ENCODE results near the gene SEPTIN3. TPM values are rescaled to one million over a fixed set of nuclear protein-coding genes. Genes with fewer than 3 reads are reported as not detected.

SEPTIN3 gene
- total RNA-seq, 1 experiment from 2014 or later: 1.5 TPM

DNA sequence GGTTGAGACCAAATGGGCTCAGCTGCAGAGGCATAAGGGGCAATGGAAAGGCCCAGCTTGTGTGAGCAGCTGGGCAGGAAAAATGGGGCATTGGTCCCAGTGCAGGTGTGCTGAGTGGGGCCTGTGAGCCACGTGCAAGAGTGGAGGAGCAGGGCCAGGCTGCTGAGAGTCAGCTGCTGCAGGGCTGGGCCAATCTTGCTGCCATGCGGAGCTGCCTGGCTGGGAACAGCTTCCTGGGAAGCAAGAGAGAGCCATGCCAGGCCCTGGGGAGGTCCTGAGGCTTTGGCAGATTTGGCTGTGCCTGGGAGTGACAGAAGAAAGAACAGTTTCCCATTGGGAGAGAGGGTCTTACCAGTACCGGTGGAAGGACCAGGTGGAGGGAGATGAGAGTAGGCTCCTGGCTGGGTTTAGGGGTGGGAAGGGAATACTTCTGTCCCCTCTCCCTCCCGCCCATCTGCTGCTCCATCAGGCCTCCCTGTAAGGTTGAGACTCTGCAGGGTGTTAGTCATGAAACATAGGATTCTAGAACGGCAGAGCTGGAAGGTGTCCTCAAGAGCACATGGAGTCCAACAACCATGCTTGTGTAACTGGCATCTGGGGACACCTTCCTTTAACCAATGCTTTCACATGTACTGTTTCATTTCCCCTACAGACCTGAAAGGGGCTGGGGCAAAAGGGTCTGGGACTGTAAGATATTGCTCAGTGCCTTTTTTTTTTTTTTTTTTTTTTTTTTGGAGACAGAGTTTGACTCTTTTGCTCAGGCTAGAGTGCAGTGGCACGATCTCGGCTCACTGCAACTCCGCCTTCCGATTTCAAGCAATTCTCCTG is 10.4 kb downstream of the SEPTIN3 start:
- Histone ChIP-seq H3K27ac (no peak overlapping the region), H2AFZ (no peak overlapping the region), H3K36me3 (ENCODE audit: low read depth) (no peaks in the 10 kb centered on the region), H3K9me2 (ENCODE audit: insufficient read depth) (no peaks in the 10 kb centered on the region), H3K4me1 (replicated peaks; ENCODE audit: insufficient read depth) (peaks cover 13% of the 10 kb centered on the region), H3F3A (ENCODE audit: insufficient read depth, low read depth) (peaks cover 27% of the 10 kb centered on the region; the same call in 1 of the 2 replicates), H3K4me3 (no peak overlapping the region), H3K4me2 (no peak overlapping the region), H4K20me1 (ENCODE audit: insufficient read depth) (no peaks in the 10 kb centered on the region), H3K79me2 (ENCODE audit: low read depth) (no peaks in the 10 kb centered on the region), H3K27me3 (ENCODE audit: insufficient read depth, low read depth) (peaks cover 37% of the 10 kb centered on the region), H3K9me3 (ENCODE audit: insufficient read depth, low read depth) (no peaks in the 10 kb centered on the region)
- no peak for DNase-seq
- no peak for TF ChIP-seq EZH2 (IDR thresholded peaks at IDR 0.05; ENCODE audit: low read depth)
- TF ChIP-seq, protein P1, sequence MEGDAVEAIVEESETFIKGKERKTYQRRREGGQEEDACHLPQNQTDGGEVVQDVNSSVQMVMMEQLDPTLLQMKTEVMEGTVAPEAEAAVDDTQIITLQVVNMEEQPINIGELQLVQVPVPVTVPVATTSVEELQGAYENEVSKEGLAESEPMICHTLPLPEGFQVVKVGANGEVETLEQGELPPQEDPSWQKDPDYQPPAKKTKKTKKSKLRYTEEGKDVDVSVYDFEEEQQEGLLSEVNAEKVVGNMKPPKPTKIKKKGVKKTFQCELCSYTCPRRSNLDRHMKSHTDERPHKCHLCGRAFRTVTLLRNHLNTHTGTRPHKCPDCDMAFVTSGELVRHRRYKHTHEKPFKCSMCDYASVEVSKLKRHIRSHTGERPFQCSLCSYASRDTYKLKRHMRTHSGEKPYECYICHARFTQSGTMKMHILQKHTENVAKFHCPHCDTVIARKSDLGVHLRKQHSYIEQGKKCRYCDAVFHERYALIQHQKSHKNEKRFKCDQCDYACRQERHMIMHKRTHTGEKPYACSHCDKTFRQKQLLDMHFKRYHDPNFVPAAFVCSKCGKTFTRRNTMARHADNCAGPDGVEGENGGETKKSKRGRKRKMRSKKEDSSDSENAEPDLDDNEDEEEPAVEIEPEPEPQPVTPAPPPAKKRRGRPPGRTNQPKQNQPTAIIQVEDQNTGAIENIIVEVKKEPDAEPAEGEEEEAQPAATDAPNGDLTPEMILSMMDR (conservative IDR thresholded peaks at IDR 0.05): no peak
- BruUV-seq (replicated peaks): no TSS peak
- intact Hi-C loops (cut with micrococcal nuclease; ENCODE audit: unreplicated experiment): no loop called here
- CTCF ChIA-PET: no interaction called here
- POLR2A ChIA-PET (ENCODE audit: unreplicated experiment): no interaction called here

DNA sequence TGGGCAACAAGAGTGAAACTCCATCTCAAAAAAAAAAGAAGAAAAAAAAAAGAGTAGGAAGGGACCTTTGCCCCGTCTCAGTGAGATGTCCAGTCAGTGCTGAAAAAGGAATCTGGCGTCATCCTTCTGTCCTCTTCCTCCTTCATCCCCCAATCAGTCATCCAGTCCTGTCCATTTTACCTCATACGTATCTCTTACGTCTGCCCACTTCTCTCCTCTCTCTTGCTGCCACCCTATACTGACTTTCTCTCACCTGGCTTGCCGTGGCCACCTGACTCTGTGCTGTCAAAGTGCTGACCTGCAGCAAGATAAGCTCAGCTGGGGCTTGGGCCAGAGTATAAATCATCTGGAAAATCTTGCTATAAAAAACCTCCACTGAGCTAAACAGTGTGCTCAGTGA is 13.6 kb downstream of the SEPTIN3 start:
- BruUV-seq (replicated peaks): no TSS peak
- no peak overlapping the region for H3K27ac ChIP-seq
- H3K4me2 ChIP-seq: peak overlapping the region; percentile 11
- intact Hi-C loops (cut with micrococcal nuclease; ENCODE audit: unreplicated experiment): no loop called here
- H4K20me1 ChIP-seq (ENCODE audit: insufficient read depth): no peaks in the 10 kb centered on the region
- no peaks in the 10 kb centered on the region for H3K79me2 ChIP-seq (ENCODE audit: low read depth)
- H3K9me3 ChIP-seq (ENCODE audit: insufficient read depth, low read depth): no peaks in the 10 kb centered on the region
- peaks cover 13% of the 10 kb centered on the region for H3K4me1 ChIP-seq (replicated peaks; ENCODE audit: insufficient read depth)
- ChIA-PET POLR2A (ENCODE audit: unreplicated experiment) (interaction anchor here (0.5 kb wide), 1 partner anchor 1952 kb away, joined by 12 read pairs; no protein-coding TSS in a partner anchor), CTCF (interaction anchor here (0.5 to 0.6 kb wide), 2 partner anchors 25 to 391 kb away, joined by 3 read pairs; no protein-coding TSS in a partner anchor)
- no peaks in the 10 kb centered on the region for H3K36me3 ChIP-seq (ENCODE audit: low read depth)
- DNase-seq: no peak
- H3F3A ChIP-seq (ENCODE audit: insufficient read depth, low read depth): peaks cover 12% of the 10 kb centered on the region; the same call in 1 of the 2 replicates
- TF ChIP-seq, protein P1 (conservative IDR thresholded peaks at IDR 0.05): no peak
- no peak for TF ChIP-seq EZH2 (IDR thresholded peaks at IDR 0.05; ENCODE audit: low read depth)
- no peak overlapping the region for H3K4me3 ChIP-seq
- no peak overlapping the region for H2AFZ ChIP-seq
- peaks cover 8% of the 10 kb centered on the region; the same call in 1 of the 2 replicates for H3K27me3 ChIP-seq (ENCODE audit: insufficient read depth, low read depth)
- no peaks in the 10 kb centered on the region for H3K9me2 ChIP-seq (ENCODE audit: insufficient read depth)

DNA sequence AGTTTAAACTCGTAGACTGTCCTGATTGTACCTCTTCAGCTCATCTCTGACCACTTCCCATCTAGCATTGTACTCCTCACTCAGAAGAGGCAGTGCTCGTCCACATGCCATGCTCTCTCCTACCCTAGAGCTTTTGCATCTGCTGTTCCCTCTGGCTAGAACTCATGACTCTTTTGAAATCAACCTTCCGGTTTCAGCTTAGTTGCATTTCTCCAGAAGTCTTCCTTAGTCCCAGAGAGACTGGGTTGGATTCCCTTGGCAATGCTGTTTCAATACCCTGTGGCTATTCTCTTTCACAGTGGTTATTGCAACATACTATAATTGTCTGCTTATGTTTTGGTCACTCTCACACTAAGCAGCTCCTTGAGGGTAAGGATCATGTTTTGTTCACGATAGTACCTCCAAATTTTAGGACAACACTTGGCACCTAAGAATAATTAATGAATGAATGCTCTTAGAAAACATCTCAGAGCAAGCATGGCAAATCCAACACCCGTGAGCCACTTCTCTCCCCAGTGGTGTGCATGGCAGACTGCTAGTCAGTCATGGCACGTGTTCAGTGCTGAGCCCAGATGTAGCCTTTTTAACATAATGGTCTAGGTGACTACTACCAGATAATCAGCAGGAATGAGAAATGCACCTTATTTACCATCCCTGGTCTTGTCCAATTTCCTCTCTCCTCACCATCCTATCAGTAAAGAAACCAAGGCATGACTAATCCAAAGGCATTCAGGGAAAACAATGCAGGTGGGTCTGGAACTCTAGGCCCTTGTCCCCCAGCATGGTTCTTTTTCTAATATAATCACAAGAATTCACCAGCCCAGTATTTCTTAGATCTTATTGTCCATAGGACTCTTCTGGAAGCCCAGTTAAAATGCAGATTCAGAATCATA is 14.5 kb downstream of the SEPTIN3 start:
- intact Hi-C loops (cut with micrococcal nuclease; ENCODE audit: unreplicated experiment): no loop called here
- no peak overlapping the region for H2AFZ ChIP-seq
- no peaks in the 10 kb centered on the region for H4K20me1 ChIP-seq (ENCODE audit: insufficient read depth)
- no peaks in the 10 kb centered on the region for H3K79me2 ChIP-seq (ENCODE audit: low read depth)
- DNase-seq: peak in 1 of 2 experiments; percentile 68
- BruUV-seq (replicated peaks): no TSS peak
- peaks cover 13% of the 10 kb centered on the region for H3K4me1 ChIP-seq (replicated peaks; ENCODE audit: insufficient read depth)
- peak overlapping the region; percentile 11 for H3K4me2 ChIP-seq
- no peaks in the 10 kb centered on the region for H3K36me3 ChIP-seq (ENCODE audit: low read depth)
- no peaks in the 10 kb centered on the region for H3K27me3 ChIP-seq (ENCODE audit: insufficient read depth, low read depth)
- H3K27ac ChIP-seq: no peak overlapping the region
- CTCF ChIA-PET: interaction anchor here (0.5 to 0.6 kb wide), 2 partner anchors 26 to 392 kb away, joined by 3 read pairs; no protein-coding TSS in a partner anchor
- no peaks in the 10 kb centered on the region for H3K9me2 ChIP-seq (ENCODE audit: insufficient read depth)
- no peak overlapping the region for H3K4me3 ChIP-seq
- peaks cover 12% of the 10 kb centered on the region; the same call in 1 of the 2 replicates for H3F3A ChIP-seq (ENCODE audit: insufficient read depth, low read depth)
- H3K9me3 ChIP-seq (ENCODE audit: insufficient read depth, low read depth): no peaks in the 10 kb centered on the region
- POLR2A ChIA-PET (ENCODE audit: unreplicated experiment): interaction anchor here (0.5 kb wide), 1 partner anchor 1953 kb away, joined by 12 read pairs; no protein-coding TSS in a partner anchor
- TF ChIP-seq, protein P1 (conservative IDR thresholded peaks at IDR 0.05): no peak
- no peak for TF ChIP-seq EZH2 (IDR thresholded peaks at IDR 0.05; ENCODE audit: low read depth)
